K562 (cell line): ENCODE measurements around the gene FAIM. TPM values are rescaled to one million over a fixed set of nuclear protein-coding genes. Genes with fewer than 3 reads are reported as not detected.

Experiments
- BRD9 ChIP-seq: fragments of 450-650 bp; IDR thresholded peaks from 2 replicates; pipeline ENCODE4 v1.6.1; 2018; ENCODE audit warnings: low read depth; ENCODE audit not compliant: partially characterized antibody
- CREB1 ChIP-seq, 2 experiments: sonication (generic) in 1 of 2; formaldehyde crosslinking in 1 of 2; IDR thresholded peaks; 2 replicates each; pipeline versions ENCODE4 v1.6.1 to v1.8.0; 2012 to 2022; ENCODE audit warnings: inconsistent platforms in 1 of 2, mild to moderate bottlenecking in 1 of 2, missing genetic modification reagents in 1 of 2, moderate library complexity in 1 of 2
- CREM ChIP-seq: IDR thresholded peaks from 2 replicates; pipeline ENCODE4 v1.6.1; 2014; ENCODE audit warnings: antibody characterized with exemption, low read depth
- ERF ChIP-seq: fragments of 450-650 bp; formaldehyde crosslinking; IDR thresholded peaks from 2 replicates; pipeline ENCODE4 v1.4.0; 2020; ENCODE audit warnings: mild to moderate bottlenecking, mixed read lengths
- HNRNPUL1 ChIP-seq: fragments of 200-400 bp; formaldehyde crosslinking; IDR thresholded peaks from 2 replicates; pipeline ENCODE4 v1.6.1; 2017; ENCODE audit warnings: low read length
- MED1 ChIP-seq: sonication (generic); formaldehyde crosslinking; IDR thresholded peaks from 2 replicates; pipeline ENCODE4 v1.8.1; 2023; ENCODE audit warnings: missing genetic modification reagents, borderline replicate concordance
- NFE2L1 ChIP-seq: fragments of 450-650 bp; IDR thresholded peaks from 2 replicates; pipeline ENCODE4 v1.6.1; 2016; ENCODE audit warnings: missing genetic modification characterization, low read depth, mild to moderate bottlenecking, missing compliant biosample characterization, moderate library complexity, borderline replicate concordance
- NRF1 ChIP-seq, 2 experiments: fragments of 450-650 bp; IDR thresholded peaks in 1 of 2; conservative IDR thresholded peaks in 1 of 2; 2 replicates each; pipeline ENCODE4 v1.6.1; 2014; ENCODE audit warnings: mild to moderate bottlenecking in 2 of 2
- PRDM10 ChIP-seq: fragments of 450-650 bp; IDR thresholded peaks from 2 replicates; pipeline ENCODE4 v1.6.1; 2018; ENCODE audit not compliant: partially characterized antibody
- RBM25 ChIP-seq: fragments of 200-400 bp; formaldehyde crosslinking; IDR thresholded peaks from 2 replicates; pipeline ENCODE4 v1.6.1; 2018; ENCODE audit warnings: low read length, low read depth, moderate library complexity; ENCODE audit not compliant: severe bottlenecking
- RREB1 ChIP-seq: fragments of 250-450 bp; sonication (Bioruptor Pico); IDR thresholded peaks from 2 replicates; pipeline ENCODE4 v1.4.0; 2020
- SIN3B ChIP-seq: fragments of 450-650 bp; IDR thresholded peaks from 2 replicates; pipeline ENCODE4 v1.6.1; 2017; ENCODE audit warnings: low read depth, mild to moderate bottlenecking, moderate library complexity
- SMAD3 ChIP-seq: fragments of 450-650 bp; formaldehyde crosslinking; conservative IDR thresholded peaks from 2 replicates; pipeline ENCODE4 v1.4.0; 2020; ENCODE audit warnings: mild to moderate bottlenecking
- SP2 ChIP-seq: IDR thresholded peaks from 2 replicates; pipeline ENCODE4 v1.6.1; 2011; ENCODE audit warnings: mild to moderate bottlenecking, low read depth, low read length, moderate library complexity; ENCODE audit not compliant: poor library complexity, severe bottlenecking; ENCODE audit errors: extremely low read depth
- ZC3H8 ChIP-seq: fragments of 450-650 bp; IDR thresholded peaks from 2 replicates; pipeline ENCODE4 v1.6.1; 2017
- ZNF253 ChIP-seq: fragments of 250-450 bp; sonication (Bioruptor Pico); conservative IDR thresholded peaks from 2 replicates; pipeline ENCODE4 v1.6.1; 2021; ENCODE audit warnings: mild to moderate bottlenecking
- ZNF354B ChIP-seq: fragments of 250-450 bp; sonication (Bioruptor Pico); IDR thresholded peaks from 2 replicates; pipeline ENCODE4 v1.4.0; 2020
- ZNF583 ChIP-seq: fragments of 250-450 bp; sonication (Bioruptor Pico); IDR thresholded peaks from 2 replicates; pipeline ENCODE4 v1.4.0; 2020
- ZNF699 ChIP-seq: fragments of 250-450 bp; sonication (Bioruptor Pico); IDR thresholded peaks from 2 replicates; pipeline ENCODE4 v1.8.0; 2021; ENCODE audit warnings: mild to moderate bottlenecking, moderate library complexity; ENCODE audit not compliant: insufficient replicate concordance
- polyA plus RNA-seq, 8 experiments: library from polyadenylated mRNA; depleted of rRNA in 4 of 8; stranded (reverse) in 5 of 8; unstranded in 3 of 8; fragments of >200 nt; fragmentation: Nextera tagmentation in 2 of 8; fragmentation: Illumina TruSeq in 1 of 8; extraction: Ambion mirVana in 2 of 8; extraction: Trizol in 1 of 8; gene quantifications; 2 replicates each; pipeline versions ENCODE4 v1.2.1 to v1.2.3, GENCODE V29; 2011 to 2014; ENCODE audit warnings: inconsistent platforms in 1 of 8, missing spikeins in 1 of 8
- total RNA-seq, 7 experiments: library from RNA; depleted of rRNA in 6 of 7; stranded (reverse); fragments of >200 nt in 6 of 7; fragmentation: Illumina TruSeq in 2 of 7; extraction: Trizol in 2 of 7; gene quantifications; 2 replicates each; pipeline versions ENCODE4 v1.2.1 to v1.2.3, GENCODE V29; 2011 to 2021; ENCODE audit warnings: low replicate concordance in 1 of 7

FAIM gene
- total and polyA plus RNA-seq, 9 of the 15 experiments (the other 6 are each of a cell fraction or from before 2014, with no cell fraction given): 2.5 to 7.9 (median 6.6) TPM

GRCh38 chr3:138594150-138594934 lies 14.2 kb upstream of the FAIM start, which contains the start of gene CEP70 (continued):
- TF ChIP-seq RREB1 (CRISPR knock-in tag) (no peak), NFE2L1 (tag) (no peak), HNRNPUL1 (no peak), ZC3H8 (no peak), ZNF583 (no peak), SMAD3 (CRISPR knock-in tag) (no peak), SIN3B (no peak; the same call in 1 of the 2 replicates), ZNF354B (CRISPR knock-in tag) (no peak), BRD9 (no peak), ZNF253 (CRISPR knock-in tag) (no peak), ERF (CRISPR knock-in tag) (peak; percentile 78; the same call in 1 of the 2 replicates), CREM (peak; percentile 88), RBM25 (no peak), PRDM10 (peak; percentile 24), NRF1 (conservative IDR thresholded peaks at IDR 0.05 in 1 of 2, IDR thresholded peaks at IDR 0.05 in 1 of 2) (peak; percentile 58 to 68; a peak in 3 of 4 replicates), MED1 (CRISPR knock-in tag) (no peak), SP2 (no peak), CREB1 (IDR thresholded peaks at IDR 0.05) (peak; percentile 64; the same call in 1 of the 2 replicates), CREB1 (CRISPR knock-in tag; IDR thresholded peaks at IDR 0.05) (peak; percentile 75), ZNF699 (CRISPR knock-in tag) (no peak)
